GM19351 (cell line): ENCODE measurements around the gene TRAPPC3L.

Experiments
- ATAC-seq: cut with Tn5 transposase; IDR thresholded peaks from one replicate; pipeline ENCODE4 v1.9.1; 2021; ENCODE audit warnings: mild to moderate bottlenecking, moderate library complexity; ENCODE audit not compliant: unreplicated experiment

Gene TRAPPC3L

DNA sequence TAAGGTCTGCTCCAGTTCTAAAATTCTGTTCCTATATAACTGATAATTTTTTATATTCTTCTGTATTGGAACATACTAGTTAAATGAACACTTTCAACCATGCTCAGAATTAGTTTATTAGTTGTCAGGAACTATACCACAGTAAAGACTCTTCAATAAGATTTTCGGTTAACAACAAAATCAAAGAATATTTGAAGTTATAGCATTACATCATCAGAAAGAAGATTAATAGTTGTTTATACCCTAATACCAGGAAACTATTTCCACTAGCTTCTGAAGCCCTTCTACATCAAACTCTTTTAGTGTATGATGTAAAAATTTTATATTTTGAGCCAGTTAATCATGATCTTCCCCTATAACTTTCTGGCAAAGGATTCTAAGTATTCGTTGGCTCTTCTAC is 14.6 kb upstream of the TRAPPC3L start:
- ATAC-seq = no peak

DNA sequence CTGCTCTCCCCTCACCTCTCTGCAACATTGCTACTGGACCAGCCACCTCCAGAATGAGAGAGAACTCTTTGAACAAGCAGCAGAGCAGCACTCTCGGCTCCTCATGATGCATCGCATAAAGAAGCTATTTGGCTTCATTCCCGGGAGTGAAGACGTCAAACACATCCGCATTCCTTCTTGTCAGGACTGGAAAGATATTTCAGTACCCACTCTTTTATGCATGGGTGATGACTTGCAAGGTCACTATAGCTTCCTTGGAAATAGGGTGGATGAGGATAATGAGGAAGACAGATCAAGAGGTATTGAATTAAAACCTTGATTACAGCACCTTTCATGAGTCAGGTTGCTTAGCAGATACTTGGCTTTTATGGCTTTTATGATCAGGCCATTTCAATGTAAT is 12.4 kb upstream of the TRAPPC3L start:
- ATAC-seq = no peak

- ATAC-seq = no peak
These were observed 11.4 kb upstream of the TRAPPC3L start for GRCh38 chr6:116556814-116557415.

DNA sequence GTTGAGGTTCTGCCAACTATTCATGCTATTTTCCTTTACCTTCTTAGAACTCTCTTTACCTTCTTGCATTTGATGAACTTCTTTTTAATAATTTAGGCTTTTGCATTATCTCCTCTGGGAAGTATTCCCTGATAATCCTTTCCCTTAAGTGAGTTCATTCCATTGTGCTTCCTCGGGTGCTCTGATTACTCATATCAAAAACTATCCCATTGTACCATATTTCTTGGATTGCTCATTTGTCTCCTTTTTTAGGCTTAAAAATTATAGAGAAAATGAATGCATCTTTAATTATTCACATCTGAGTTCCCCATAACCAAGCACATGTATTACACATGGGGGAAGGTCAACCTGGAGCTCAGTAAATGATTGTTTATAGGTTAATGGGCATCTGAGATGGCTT is 10.6 kb upstream of the TRAPPC3L start:
- ATAC-seq = no peak

DNA sequence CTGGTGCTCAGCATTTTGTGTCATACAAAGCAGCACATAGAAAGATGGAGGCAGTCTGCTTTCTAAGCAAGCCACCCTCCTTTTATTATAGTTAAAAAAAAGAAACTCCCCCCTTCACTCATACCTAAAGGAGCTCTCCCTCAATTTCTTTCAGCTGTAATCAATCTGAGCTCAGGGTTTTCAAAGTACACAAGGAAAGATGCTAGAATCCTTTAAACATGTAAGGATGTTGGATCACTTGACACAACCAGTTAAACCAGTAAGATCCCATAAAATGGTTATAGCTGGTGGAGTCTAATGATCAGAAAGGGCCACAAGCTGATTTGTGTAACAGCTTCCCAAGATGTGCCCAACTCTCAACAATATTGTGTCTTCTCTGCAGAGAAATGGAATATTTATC is 8.0 kb upstream of the TRAPPC3L start, which contains the start of gene CALHM4:
CALHM4 (plus strand) TSS at position 301 of the 400 bp plus-strand sequence; CDS start at position 344, 43 bp downstream.
- no peak for ATAC-seq

- ATAC-seq = no peak
These were observed 5.3 kb upstream of the TRAPPC3L start for GRCh38 chr6:116550796-116551195.

DNA sequence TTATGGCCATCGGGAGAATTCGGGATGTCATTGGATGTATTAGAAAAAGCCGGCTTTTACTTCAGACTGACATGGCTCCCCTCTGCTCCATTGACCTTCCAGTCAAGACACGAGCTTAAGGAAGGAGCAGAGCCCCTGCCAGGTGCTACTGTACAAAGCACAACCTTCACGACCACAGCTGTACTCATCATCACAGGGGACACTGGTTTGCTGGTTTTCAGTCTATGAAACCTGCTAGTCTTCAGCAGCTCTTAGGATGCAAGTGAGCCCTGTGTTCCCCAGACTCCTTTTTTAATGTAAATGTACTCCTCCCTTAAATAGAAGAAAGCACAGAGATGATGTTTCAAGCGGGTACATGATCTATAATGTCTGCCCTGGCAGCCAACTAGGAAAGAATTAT is 1.9 kb upstream of the TRAPPC3L start:
- ATAC-seq = no peak

DNA sequence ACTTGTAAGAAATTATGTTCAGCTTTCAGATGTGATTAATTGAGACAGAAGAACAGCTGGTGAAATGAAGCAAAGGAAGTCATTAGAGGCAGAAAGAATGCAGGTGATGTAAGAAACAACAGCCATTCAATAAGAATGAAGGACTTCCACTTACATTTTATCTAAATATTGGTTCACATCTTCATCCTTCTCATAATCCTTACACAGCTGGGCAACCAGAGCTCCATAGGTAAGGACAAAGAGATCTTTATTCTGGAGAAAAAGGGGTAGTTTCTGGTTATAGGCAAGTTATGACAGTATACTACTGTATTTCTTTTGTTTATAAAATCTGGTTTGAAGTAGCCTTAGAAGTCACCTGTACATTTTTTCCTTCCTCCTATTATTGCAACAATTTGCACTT is 2.3 kb downstream of the TRAPPC3L start:
- ATAC-seq = no peak

GRCh38 chr6:116542426-116542825 is 3.1 kb downstream of the TRAPPC3L start:
- ATAC-seq = no peak

GRCh38 chr6:116536216-116536621 is 9.3 kb downstream of the TRAPPC3L start:
- ATAC-seq = peak; percentile 56

DNA sequence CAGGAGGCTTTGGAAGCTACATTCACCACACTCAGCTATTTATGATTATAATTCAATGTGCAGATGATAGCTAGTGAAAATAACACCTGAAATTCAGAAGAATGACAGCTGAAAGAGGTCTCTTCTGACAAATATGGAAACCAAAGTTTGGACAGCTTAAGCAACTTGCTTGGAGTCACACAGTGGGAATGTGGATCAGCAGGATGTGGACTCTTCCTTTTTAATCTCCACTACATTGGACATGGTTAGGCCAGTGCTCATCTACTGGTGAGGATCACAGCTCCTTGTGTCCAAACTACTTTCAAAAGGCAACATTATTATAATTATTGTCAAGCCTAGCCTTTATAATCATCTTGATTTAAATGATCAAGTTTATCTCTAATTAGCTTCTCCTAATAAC is 10.4 kb downstream of the TRAPPC3L start:
- ATAC-seq = no peak

GRCh38 chr6:116533233-116533957 is 12.1 kb downstream of the TRAPPC3L start:
- no peak for ATAC-seq

DNA sequence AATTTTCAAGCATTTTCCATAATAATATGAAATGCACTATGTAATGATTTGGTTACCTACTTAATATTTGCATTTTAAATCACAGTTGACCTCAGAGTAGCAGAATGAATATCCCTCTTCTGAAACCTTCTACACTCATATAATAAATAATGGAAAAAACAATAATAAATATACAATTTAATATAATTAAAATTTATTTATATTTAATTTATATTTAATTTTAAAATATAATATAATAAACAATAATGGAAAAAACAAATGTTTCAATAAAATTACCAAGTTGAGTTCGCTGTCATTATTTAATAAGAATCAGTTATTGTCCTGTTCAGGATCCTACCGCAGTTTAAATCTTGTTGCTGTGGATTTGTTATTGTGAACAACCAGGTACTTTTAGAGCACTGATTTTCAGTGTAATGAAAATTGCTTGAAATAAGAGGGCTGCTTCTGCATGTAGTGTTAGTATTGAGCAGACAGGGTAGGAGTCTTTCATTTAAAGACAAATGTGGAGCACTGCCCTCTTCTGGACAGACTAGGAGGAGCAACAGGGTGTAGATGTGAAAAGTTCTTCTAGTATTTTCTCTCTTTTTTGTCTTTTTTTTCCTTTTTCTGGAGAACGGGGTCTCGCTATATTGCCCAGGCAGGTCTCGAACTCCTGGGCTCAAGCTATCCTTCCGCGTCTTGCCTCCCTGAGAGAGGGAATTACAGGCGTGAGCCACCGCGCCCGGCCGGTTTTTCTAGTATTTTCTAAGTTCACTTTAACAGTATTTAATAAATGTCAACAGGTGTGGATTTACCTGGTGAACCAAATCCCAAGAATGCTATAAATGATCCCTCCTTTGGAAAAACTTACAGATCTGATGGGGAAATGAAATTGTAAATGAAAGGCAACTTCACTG is 13.6 kb downstream of the TRAPPC3L start:
- ATAC-seq = peak; percentile 89

GRCh38 chr6:116530436-116530835 is 15.0 kb downstream of the TRAPPC3L start:
- ATAC-seq = no peak

GRCh38 chr6:116529466-116530290 is 15.8 kb downstream of the TRAPPC3L start:
- no peak for ATAC-seq

DNA sequence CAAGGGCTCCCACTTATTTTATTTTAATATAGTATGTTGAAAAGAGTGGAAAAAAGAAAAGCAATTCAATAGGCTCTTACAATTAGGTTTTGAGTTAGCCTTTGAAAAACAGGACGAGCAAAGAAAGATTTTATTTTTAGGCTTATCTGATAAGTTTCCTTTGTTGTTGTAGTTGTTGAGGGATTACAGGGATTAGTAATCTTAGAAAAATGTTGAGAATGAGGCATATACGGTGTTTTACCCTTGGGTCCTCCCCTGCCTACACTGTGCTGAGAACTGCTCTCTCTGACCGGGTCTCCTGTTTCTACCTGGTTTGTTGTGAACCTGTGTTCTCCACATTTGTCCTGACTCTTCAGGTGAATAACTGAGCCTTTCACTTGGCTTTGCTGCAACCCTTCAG is 16.7 kb downstream of the TRAPPC3L start:
- ATAC-seq = no peak

DNA sequence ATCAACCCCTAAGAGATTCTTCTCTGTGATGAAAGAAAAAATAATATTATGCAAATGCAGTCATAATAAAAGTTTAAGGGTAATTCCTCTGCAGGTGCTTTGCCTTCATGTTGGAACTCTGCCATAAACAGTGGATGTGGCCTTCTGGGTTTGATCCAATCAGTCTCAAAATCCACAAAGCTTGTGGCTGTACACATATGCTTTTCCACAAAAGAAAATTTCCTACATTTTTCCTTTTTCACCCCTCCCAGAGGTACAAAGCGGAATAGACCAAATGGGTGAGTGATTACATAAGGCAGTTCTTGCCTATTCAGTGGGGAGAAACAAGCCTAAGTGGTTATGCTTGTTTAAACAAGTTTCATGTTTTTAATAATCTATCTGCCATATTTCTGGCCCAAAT is 17.4 kb downstream of the TRAPPC3L start:
- no peak for ATAC-seq

GRCh38 chr6:116524236-116524635 is 21.2 kb downstream of the TRAPPC3L start:
- ATAC-seq = no peak

- ATAC-seq = no peak
These were observed 22.6 kb downstream of the TRAPPC3L start for GRCh38 chr6:116522896-116523295.

DNA sequence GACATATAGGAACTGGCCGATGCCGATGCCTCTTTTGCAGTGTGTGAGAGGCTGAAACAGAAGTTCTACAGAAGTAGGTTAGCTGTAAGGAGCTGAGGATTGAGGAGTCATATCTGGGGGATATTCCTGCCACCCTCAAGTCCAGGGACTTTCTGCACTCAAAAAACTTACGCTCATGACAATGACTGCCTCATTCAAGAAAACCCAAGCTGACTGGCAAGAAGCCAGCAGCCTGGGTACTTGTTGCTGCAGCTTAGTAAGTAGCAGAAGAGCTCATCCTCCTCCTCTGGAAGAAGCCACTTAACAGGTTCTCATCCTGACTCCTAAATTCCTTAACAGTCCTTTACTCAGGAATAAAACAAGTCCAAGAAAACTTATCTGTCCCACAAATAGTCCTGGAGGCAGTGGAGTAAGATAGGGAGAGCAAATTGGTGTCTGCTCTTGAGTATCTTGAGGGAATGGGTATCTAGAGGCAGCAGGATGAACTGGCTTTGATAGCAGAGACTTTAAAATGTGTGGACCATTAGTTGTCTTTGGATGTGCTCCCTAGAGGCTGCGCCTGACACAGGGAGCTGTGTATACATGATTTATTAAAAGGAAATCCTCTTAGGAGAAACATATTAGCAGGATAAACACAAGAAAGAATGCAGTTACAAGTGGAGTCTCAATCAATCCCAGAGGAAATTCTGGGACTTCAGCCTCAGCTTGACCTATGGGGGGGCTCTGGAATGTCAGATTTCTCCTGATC is 26.7 kb downstream of the TRAPPC3L start:
- ATAC-seq = no peak
